NB4 (cell line): Measurements from ENCODE around the gene CREBBP.

Experiments
- MYC ChIP-seq: IDR thresholded peaks from 2 replicates; pipeline ENCODE4 v1.6.1; 2011; ENCODE audit warnings: low read depth, low read length
- POLR2A ChIP-seq: IDR thresholded peaks from 2 replicates; pipeline ENCODE4 v1.6.1; 2011; ENCODE audit warnings: mild to moderate bottlenecking; ENCODE audit not compliant: insufficient read length; ENCODE audit errors: extremely low read depth
- TF ChIP-seq, protein P1 (sequence below): IDR thresholded peaks from one replicate; pipeline ENCODE4 v1.5.1; 2012; ENCODE audit warnings: low read depth, low read length
- TF ChIP-seq, protein P2 (sequence below): IDR thresholded peaks from 2 replicates; pipeline ENCODE4 v1.6.1; 2011; ENCODE audit warnings: low read depth, low read length

DNA sequence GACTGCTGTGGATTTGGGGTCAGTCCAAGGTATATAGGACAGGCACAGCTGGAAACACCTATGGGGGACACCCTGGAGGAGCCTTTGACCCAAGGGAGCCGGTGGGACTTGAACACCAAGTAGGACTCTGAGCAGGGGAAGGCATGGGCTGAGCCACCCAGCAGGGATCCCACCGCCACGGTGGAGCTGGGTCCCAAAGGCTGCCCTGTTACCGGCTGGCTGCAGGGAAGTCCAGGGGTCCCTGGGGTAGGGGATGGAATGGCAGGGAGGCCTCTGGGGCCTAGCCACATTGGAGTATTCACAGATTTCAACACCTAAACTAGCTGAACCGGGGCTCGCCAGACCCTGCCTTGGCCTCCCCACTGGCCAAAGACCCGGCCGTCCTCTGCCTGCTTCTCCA lies 39.7 kb upstream of the CREBBP start:
- TF ChIP-seq POLR2A: no peak
- TF ChIP-seq, protein P1, sequence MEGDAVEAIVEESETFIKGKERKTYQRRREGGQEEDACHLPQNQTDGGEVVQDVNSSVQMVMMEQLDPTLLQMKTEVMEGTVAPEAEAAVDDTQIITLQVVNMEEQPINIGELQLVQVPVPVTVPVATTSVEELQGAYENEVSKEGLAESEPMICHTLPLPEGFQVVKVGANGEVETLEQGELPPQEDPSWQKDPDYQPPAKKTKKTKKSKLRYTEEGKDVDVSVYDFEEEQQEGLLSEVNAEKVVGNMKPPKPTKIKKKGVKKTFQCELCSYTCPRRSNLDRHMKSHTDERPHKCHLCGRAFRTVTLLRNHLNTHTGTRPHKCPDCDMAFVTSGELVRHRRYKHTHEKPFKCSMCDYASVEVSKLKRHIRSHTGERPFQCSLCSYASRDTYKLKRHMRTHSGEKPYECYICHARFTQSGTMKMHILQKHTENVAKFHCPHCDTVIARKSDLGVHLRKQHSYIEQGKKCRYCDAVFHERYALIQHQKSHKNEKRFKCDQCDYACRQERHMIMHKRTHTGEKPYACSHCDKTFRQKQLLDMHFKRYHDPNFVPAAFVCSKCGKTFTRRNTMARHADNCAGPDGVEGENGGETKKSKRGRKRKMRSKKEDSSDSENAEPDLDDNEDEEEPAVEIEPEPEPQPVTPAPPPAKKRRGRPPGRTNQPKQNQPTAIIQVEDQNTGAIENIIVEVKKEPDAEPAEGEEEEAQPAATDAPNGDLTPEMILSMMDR: no peak
- TF ChIP-seq, protein P2, sequence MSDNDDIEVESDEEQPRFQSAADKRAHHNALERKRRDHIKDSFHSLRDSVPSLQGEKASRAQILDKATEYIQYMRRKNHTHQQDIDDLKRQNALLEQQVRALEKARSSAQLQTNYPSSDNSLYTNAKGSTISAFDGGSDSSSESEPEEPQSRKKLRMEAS: no peak
- TF ChIP-seq MYC: no peak
